NCI-H1436 treated with DMSO at 0.1 percent for 48 hours (cell line): ENCODE measurements around the gene CTBP1.

Source experiments
- DNase-seq: peaks from one replicate; lab custom pipeline; 2025; lab: John Stamatoyannopoulos, UW

Gene CTBP1

DNA sequence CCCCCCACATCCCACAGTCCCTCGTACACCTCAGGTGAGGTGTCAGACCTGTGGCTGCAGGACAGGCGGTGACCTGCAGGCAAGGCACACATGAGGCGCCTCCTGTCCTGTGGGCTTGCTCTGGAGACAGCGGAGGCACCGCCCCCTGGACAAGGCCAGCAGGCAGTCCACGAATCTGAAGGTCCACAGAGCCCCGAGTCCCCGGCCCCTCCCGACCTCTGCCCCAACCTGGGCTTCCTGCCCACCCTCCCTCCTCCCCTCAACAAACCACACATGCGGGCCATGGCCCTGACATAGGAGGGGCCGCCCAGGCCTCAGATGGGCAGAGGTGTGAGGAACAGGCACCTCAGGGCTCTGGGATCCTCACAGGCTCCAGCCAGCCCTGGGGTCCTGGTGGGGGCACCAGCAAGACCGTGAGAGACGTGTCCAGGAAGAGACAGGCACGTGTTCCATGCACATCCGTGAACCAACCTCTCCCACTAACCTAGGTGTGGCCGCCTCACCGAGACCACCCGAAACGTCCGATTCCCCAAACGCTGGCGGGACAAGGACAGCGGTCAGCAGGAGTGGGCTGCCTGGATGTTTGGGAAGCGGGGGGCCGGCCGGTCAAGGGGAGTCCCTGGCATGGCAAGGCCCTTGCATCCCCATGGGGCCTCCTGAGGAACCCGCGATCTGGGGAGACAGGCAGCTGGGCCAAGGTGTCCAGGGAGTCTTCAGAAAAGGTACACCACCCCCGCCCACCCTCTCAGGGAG lies 25.8 kb downstream of the CTBP1 start:
- DNase-seq, result no peak

DNA sequence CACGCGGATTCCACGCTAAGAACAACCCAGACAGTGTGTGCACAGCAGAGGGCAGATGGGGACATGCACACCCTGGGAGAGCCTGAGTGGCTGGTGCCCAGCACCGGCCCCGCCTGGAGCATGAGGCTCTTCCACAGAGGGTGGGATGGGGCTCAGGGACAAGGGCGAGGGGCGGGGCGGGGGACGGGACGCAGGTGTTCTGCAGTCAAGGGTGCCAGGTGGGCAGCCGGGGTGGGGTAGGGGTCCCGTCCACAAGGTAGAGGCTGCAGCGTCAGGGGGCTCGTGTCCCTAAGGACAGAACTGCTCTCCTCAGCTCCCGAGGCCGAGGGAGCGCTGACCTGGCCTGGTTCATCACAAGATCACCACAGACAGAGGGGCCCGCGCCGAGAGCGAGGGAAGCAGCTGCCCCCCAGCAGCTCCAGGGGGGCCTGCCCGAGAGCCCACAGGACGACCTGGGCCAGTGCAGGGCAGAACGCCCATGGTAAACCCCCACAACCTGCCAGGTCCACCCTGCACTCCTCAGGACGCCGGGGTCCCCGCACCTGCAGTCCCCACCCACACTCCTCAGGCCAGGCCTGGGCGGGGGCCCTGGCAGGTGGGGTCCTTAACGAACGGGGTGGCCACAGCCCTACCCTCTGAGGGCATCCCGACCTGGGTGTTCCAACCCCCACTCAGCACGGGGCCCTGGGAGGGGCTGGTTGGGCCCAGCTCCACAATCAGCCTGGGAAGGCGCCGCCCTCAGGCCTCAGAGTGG lies 26.7 kb downstream of the CTBP1 start:
- no peak for DNase-seq

DNA sequence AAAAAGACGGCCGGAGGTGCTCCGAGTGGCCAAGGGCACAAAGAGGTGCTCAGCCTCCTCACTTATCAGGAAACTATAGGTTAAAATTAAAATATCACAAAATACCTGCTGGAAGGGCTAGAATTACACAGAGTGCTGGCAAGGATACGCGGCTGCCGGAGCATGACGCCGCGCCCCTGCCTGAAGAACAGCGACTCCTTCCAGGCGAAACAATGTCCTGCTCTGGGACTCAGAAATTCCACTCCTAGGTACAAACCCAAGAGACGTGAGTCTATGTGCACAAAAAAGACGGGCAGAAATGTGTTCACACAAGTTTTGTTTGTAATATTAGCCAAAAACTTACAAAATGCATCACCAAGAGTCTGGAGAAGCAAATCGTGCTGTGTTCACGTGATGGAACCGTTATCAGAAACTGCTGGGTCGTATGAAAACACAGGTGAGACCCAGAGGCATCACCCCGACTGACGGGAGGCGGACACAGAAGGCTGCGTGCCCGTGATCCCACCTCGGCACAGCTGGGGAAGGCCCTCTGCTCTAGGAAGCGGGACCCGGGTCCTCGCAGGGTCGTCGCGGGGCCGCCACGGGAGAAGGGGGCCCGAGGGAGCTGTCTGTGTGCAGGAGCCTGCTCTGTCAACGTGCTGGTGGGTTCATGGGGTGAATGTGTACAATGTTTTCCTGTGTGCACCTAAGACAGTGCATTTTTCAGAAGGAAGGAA lies 27.6 kb downstream of the CTBP1 start:
- no peak for DNase-seq

DNA sequence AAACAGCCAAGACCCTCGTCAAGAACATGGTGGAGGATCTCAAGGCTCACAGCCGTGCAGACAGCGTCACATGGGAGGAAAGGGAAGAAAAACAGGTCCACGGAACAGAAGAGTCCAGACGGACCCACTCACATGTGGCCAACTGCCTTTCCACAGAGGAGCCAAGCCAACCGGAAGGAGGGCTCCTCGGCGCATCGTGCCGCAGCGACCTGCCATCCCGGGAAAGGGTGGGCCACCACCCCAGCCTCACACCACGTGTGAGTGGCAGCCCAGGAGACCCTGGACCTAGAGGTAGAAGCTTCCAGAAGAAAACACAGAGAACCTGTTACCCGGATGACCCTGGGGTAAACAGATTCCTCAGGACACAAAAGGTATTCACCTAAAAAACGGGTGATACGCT lies 28.4 kb downstream of the CTBP1 start:
- DNase-seq, result no peak

DNA sequence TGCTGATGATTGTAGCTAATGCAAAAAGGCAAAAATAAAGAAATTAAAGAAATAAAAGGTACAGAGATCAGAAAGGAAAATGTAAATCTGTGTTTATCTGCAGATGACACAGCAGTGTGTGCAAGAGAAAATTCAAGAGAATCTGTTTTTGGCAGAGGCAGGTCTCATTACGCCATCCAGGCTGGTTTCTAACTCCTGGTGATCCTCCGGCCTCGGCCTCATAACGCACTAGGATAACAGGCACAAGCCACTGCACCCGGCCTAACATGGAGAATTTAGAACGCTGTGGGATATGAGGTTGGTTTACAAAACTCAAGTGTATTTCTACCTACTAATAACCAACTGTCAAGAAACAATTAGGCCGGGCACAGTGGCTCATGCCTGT lies 29.4 kb downstream of the CTBP1 start:
- no peak for DNase-seq

DNA sequence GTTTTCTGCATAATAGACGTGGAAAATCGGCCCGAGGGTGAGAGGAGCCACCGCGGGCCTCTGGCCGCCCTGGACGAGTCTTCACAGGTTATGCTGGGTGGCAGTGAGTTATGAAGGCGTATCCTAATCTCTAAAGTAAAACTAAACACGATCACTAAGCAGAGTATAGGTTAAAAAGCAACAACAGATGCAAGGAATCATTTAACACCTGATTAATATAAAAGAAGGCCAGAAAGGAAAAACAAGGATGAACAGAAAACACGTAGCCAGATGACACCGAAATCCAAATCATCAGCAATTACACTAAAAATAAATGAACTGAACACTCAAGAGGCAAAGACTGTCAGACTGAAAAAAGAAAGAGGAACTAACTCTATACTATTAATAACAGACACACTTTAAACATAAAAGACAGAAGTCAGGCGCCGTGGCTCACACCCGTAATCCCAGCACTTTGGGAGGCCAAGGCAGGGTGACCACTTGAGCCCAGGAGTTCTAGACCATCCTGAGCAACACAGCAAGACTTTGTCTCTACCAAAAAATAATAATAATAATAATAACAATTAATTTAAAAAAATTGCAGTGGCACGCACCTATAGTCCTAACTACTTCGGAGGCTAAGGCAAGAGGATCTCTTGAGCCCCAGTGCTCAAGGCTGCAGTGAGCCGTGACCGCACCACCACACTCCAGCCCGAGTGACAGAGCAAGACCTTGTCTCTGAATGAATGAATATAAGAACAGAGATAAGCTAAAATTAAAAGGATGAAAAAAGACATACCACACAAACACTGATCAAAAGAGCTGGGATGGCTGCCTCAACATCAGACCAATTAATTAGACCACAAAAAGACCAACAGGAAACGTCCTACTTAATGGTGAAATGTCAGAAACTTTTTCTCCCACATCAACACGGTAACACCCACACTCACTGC lies 30.0 kb downstream of the CTBP1 start:
- DNase-seq, result no peak

DNA sequence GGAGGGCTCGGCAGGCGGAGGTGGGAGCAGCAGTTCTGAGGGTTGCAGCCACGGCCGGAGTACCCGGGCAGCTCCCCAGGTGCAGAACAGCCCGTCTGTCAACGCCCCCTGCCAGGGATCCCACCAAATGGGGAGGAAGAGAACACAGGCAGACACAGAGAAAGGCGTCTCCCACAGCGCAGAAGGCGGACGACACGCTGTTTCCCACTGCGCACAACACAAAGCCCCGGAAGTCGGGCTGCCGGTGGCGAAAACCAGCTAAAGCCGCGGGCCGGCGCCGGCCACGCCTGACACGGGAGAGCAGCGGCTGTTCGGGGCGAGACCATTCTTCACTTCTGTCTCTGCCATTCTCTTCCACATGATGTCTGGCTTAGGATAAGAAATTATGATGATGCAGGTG lies 31.6 kb downstream of the CTBP1 start:
- no peak for DNase-seq

DNA sequence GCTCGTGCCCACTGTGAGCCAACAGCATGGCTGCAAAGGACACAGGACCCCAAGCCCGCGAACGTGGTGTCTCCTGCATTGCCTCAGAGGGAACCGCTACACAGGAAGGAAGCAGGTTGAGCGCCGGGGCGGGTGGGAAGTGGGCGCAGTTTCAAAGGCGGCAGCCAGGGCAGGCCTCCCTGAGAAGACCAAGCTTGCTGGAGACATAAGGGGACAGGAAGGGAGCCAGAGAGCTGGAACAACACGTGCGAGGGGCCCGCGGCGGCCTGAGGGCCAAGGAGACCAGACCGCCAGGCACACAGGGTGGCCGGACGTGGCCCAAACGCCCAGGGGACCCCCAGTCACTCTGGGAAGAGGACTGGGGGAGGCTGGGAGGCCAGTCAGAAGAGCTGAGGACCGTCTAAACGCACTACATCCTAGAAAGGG lies 32.0 kb downstream of the CTBP1 start:
- no peak for DNase-seq

DNA sequence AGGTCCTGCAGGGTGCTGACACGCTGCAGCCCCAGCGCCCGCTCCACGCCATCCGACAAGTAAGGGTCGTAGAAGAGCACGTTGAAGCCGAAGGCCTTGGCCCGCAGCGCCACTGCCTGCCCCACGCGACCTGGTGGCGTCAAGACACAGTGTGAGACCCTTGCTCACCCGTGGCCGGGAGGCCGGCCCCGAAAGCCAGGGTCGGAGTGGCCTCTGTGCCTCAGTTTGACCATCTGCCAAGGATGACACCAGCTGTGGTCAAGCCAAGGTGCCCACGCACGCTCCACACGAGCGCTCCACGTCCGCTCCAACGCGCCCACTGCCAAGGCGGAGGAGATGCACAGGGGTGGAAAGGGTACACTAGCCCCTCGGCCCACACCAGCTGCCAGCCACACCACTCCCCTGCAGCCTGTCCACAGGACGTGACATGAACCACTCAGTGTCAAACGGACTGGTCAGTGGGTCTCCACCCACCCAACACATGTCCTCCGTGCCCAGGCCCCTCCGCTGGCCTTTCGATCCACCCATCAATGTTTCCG lies 32.8 kb downstream of the CTBP1 start:
- DNase-seq, result no peak

DNA sequence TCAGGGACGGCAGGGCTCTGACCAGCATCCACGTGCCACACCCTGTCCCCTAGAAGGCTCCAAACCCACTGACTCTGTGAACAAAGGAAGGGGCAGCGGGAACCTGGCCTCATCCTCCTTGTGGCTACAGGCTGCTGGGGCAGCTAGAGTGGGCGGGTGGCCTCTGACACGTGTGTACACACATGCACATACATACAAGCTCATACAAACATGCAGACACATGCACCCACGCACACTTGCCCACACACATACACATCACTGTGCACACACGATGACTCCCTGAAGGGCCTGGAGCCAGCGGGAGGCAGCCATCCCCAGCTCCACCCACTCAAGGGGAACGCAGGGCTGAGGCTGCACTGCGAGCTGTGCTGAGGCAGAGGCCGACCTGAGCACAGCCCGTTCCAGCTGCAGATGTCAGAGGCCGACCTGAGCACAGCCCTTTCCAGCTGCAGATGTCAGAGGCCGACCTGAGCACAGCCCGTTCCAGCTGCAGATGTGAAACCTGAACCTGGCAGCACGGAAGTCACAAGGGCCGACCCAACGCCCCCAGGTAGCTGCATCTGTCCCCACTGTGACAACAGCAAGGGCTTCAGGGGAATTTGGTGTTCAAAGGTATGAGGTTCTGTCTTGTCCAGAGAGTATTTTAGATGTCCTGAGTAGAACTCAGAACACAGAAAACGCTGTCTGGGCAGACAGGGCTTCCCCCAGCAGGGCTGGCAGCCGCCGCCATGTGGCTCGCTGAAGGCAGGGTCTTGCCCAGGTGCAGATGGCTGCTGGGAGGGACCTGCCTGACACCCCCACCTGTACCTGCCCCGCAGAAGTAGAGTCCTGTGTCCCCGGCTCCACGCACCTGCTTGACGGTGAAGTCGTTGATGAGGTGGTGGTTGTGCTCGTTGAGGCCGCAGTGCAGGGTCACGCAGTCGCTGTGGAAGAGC lies 33.5 kb downstream of the CTBP1 start:
- DNase-seq, result no peak

DNA sequence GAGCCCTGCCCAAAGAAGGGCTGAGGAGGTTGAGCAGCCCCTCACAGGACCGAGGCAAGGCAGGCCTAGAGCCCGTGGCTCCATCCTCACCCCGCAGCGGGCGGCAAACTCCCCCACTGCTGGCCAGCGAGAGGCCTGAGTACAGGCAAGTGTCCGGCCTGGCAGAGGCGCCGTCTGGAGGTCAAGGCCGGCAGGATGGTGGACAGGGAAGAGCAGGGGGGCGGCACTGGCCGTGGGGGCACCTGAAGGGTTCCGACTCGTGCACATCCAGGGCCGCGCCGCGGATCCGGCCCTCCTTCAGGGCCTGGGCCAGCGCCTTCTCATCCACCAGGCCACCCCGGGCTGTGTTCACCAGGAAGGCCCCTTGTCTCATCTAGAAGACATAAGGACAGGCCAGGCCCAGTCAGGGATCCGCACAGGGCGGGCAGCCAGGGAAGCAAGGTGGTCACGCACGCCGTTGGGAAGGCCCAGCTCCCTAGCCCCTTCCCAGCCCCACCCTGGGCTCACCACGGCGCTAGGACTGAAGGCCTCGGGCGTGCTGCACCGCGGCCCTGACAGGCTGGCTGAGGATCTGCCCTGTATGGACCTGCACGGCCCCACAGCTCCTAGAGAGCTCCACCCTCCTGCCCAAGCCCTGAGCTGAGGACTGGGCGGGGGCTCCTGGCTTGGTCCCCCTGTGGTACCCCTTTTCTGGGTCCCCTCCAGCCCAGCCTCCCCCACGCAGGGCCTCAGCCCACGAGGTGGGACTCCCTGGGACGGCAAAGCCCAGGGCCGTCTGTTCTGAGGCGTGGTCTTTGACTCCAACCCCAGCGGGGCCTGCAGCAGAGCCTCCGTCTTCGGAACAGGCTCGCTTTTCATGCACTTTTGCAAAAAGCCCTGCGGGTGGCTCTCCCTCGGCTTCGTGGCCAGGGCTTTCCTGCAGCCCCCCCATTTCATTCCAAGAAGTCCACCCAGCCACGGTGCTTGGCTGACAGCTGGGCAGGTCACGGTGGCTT lies 34.5 kb downstream of the CTBP1 start:
- DNase-seq, result no peak

DNA sequence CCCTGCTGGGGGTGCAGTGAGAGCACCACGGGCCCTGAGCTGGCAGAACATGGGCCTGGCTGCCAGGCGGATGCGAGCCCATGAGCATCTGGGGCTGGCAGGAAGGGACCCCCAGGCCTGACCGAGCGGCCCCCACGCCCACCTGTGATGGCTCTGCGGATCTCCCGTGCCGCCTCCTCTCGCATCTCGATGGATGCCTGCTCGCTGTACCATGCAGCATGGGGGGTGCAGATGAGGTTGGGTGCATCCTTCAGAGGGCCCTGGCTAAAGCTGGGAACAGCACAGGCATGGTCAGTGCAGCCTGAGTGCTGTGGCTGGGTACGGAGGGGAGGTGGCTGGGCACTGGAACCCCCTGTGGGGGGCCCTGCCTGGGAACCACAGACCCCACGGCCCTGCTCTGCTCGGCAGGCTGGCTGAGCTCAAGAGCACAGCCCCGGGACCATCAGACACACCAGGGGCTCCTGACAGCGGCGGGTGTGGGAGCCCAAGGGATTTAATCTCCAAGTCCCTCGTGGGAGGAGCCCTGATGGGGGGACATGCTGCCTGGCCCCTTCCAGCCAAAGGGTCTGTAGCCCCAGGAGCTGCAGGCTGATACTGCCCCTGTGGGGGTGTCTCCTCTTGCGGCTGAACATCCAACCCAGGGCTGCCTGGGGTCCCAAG lies 35.5 kb downstream of the CTBP1 start:
- DNase-seq, result no peak

DNA sequence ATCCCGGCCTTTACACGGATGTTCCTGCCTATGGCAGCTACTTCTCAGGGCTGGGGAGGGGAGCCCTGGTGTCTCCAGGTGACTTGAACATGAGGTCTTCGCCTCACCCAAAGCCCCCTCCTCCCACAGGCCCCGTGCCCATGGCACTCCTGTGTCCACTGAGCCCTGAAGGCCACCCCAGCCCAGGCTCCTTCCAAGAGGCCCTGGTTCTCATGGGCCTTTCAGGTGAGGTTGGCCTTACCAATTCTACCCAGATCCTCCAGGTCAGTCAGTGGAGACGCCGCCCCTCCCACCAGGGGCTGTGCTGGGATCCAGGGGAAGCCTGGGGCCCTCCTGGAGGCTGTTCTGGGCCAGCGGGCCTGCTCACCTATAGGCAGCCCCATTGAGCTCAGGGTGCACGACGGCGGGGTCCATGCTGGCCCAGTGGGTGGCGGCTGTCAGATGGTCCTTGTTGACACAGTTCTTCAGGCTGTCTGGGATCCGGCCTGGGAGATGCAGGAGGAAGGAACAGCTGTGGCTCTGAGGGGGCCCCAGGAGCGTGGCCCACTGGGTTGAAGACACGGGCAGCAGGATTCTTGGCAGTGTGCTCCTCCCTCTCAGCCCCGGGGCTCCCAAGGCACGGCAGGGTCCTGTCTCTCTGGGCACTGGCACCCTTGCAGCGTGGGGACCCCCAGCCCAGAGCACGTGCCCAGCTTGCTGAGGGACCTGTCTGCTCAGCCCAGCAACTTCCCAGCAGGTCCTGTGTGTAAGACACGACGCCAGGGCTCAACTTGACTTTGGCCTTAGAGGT lies 36.2 kb downstream of the CTBP1 start:
- DNase-seq, result no peak

DNA sequence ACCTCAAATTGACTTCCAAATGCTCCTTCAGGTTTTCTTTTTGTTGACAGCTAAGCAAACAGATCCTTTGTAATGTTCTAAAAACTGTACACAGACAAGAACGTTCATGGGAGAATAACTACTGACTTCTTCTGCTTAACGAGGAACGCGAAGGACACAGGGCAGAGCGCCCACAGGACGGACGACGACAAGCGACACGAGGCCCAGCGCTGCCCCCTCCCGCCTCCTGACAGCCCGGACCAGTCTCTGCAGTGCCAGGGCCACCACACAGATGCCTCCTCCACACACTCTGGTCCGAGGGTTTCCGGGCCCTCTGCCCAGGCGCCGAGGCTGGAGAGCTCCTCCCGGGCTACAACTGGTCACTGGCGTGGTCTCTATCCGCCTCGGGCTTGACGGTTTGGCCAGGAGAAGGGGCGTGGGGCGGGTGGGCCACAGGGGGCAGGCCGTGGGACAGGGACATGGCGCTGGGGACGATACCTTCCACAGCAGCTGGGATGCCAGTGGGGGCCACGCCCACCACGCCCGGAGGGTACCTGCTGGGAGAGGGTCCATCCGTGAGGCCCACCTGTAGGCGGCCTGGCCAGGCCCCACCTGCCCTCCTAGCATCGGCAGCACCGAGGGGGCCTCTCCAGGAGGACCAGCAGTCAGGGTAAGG lies 36.9 kb downstream of the CTBP1 start:
- no peak for DNase-seq

DNA sequence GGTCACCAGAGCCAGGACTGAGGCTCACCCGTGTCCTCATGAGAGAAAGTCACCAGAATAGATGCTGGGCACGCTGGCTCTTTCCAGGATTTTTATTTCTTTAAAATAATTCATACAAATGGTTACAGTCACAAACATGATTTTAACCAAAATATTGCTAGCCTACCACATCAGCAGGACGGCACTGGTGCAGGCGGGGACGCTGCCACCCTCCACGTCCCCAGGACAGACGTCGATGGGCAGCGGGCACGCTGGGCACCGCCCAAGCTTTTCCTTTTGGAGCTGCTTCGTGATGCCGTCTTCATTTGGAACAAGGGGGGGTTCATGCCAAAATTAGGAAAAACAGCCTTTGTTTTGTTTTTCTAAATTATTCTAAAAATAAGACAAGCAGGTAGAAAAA lies 37.6 kb downstream of the CTBP1 start:
- DNase-seq, result no peak

DNA sequence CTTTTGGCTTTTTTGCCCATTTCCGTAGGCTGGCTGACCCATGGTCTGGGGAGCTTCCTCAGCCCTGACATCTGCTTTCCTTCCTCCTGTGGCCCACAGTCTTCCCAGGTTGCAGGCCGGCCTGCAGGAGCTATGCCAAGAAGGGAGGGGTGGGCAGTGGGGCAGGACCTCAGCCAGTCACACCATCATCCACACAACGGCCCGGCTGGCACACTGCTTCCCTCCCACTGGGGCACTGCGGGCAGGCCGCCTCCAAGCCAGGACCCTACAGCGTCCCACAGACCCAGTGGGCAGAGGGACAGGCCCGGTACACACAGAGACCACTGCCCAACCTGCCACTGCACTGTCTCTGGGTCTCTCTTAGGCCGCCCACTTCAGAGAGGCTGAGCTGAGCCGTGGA lies 38.0 kb downstream of the CTBP1 start:
- no peak for DNase-seq

DNA sequence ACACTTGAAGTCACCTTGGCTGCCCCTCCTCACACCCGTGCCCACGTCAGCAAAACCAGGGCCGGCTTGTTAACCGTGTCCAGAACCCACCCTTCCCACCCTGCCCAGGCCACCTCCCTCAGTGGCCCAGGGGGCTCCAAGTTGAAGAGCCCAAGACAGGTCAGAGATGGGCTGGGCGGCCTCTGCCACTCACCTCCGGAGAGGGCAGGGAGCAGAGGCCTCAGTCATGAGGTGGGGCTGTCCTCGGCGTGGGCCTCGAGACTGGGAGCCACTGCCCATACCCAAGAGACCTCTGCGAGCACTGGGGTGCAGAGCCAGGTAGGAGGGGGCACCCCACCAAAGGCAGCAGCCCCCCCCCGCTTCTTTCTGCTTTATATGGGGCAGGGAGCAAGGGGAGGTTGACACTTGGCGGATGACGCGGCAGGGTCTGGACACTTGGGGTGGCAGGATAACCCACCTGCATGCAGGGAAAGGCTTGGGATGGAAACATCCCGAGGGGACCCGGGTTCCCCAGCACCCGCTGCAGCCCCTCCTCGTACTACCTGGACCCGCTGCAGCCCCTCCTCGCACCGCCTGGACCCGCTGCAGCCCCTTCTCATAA lies 38.6 kb downstream of the CTBP1 start:
- DNase-seq, result no peak
